ENCODE results near the gene FBLIM1.

The FBLIM1 gene

GRCh38 chr1:15750924-15751323, 7.7 kb upstream of the FBLIM1 start:
- Histone ChIP-seq H3K9me3 (ENCODE audit: severe bottlenecking) (no peaks in the 10 kb centered on the region), H3K27ac (no peak overlapping the region), H3K36me3 (no peaks in the 10 kb centered on the region), H3K4me3 (ENCODE audit: low read depth, low read length) (no peak overlapping the region), H3K27me3 (ENCODE audit: insufficient read depth, low read depth, severe bottlenecking) (no peaks in the 10 kb centered on the region)
- no peak for DNase-seq
- TF ChIP-seq CTCF (IDR thresholded peaks at IDR 0.05; ENCODE audit: low read depth, low read length): no peak

DNA sequence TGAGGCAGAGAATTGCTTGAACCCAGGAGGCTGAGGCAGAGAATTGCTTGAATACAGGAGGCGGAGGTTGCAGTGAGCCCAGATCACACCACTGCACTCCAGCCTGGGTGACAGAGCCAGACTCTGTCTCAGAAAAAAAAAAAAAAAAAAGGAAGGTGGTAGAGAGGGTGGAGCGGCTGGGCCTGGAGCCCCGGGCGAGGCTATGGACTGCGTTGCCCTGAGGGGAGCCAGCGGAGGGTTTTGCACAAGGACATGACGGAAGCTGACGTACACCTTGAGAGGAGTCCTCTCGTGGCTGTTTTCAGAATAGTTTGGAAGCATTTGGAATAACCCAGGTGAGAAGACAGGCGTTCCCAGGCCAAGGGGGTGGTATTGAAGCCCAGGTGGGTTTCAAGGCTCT, 6.9 kb upstream of the FBLIM1 start:
- Histone ChIP-seq H3K27ac (no peak overlapping the region), H3K36me3 (no peaks in the 10 kb centered on the region), H3K4me3 (ENCODE audit: low read depth, low read length) (no peak overlapping the region), H3K9me3 (ENCODE audit: severe bottlenecking) (no peaks in the 10 kb centered on the region), H3K27me3 (ENCODE audit: insufficient read depth, low read depth, severe bottlenecking) (no peaks in the 10 kb centered on the region)
- no peak for TF ChIP-seq CTCF (IDR thresholded peaks at IDR 0.05; ENCODE audit: low read depth, low read length)
- DNase-seq: no peak

DNA sequence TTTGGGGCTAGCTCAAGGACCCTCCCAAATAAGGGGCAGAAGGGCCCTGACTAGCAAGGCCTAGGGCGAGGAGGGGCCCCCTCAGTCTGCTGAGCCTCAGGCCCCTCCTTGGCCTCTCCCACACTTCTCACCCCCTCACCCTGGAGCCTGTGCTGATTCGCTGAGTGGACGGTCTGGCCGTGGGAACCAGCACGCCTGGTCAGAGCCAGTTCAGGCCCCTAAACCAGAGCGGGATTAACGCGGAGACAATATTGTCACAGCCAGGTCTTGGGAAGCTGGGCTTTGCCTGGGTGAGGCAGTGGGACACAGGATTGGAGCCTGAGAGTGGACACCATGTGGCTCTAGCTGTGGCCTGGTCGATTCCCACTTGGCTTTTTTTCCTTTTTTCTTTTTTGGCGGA, 4.8 kb upstream of the FBLIM1 start:
- no peaks in the 10 kb centered on the region for H3K27me3 ChIP-seq (ENCODE audit: insufficient read depth, low read depth, severe bottlenecking)
- no peak overlapping the region for H3K27ac ChIP-seq
- no peaks in the 10 kb centered on the region for H3K36me3 ChIP-seq
- DNase-seq: no peak
- H3K4me3 ChIP-seq (ENCODE audit: low read depth, low read length): no peak overlapping the region
- no peak for TF ChIP-seq CTCF (IDR thresholded peaks at IDR 0.05; ENCODE audit: low read depth, low read length)
- no peaks in the 10 kb centered on the region for H3K9me3 ChIP-seq (ENCODE audit: severe bottlenecking)

- Histone ChIP-seq H3K36me3 (no peaks in the 10 kb centered on the region), H3K27me3 (ENCODE audit: insufficient read depth, low read depth, severe bottlenecking) (no peaks in the 10 kb centered on the region), H3K27ac (no peak overlapping the region), H3K9me3 (ENCODE audit: severe bottlenecking) (no peaks in the 10 kb centered on the region), H3K4me3 (ENCODE audit: low read depth, low read length) (no peak overlapping the region)
- no peak for TF ChIP-seq CTCF (IDR thresholded peaks at IDR 0.05; ENCODE audit: low read depth, low read length)
- DNase-seq: no peak
These were observed 3.5 kb upstream of the FBLIM1 start for GRCh38 chr1:15755021-15755645.

- H3K36me3 ChIP-seq: no peaks in the 10 kb centered on the region
- DNase-seq: no peak
- TF ChIP-seq CTCF (IDR thresholded peaks at IDR 0.05; ENCODE audit: low read depth, low read length): no peak
- H3K4me3 ChIP-seq (ENCODE audit: low read depth, low read length): no peak overlapping the region
- no peak overlapping the region for H3K27ac ChIP-seq
- H3K27me3 ChIP-seq (ENCODE audit: insufficient read depth, low read depth, severe bottlenecking): no peaks in the 10 kb centered on the region
- H3K9me3 ChIP-seq (ENCODE audit: severe bottlenecking): no peaks in the 10 kb centered on the region
These were observed 3.0 kb upstream of the FBLIM1 start for GRCh38 chr1:15755646-15756040.

Measured in WERI-Rb-1 (cell line).